Panc1 (cell line): ENCODE results near the gene SPATS2L. TPM values are rescaled to one million over a fixed set of nuclear protein-coding genes. Genes with fewer than 3 reads are reported as not detected.

Source experiments
- ATAC-seq: fragments of 200-7000 bp; cut with Tn5 transposase; 2 replicates; pipeline ENCODE4 v1.9.1; 2020; ENCODE audit warnings: mild to moderate bottlenecking, moderate library complexity
- BruUV-seq: library from RNA; stranded (reverse); fragments of 400-500 nt; replicated peaks from 2 replicates; lab custom pipeline; 2021; lab: Mats Ljungman, UMichigan
- CTCF ChIA-PET: fragments of 300-600 bp; sonication (Branson Sonifier 250); formaldehyde crosslinking; loops from one replicate; lab custom pipeline; 2022; ENCODE audit warnings: antibody characterized with exemption; lab: Charles Lee
- POLR2A ChIA-PET: fragments of 300-600 bp; sonication (Branson Sonifier 250); formaldehyde crosslinking; loops from one replicate; lab custom pipeline; 2022; ENCODE audit warnings: antibody characterized with exemption; lab: Charles Lee
- DNase-seq: peaks from one replicate; pipeline ENCODE4 v3.0.0-alpha.2; 2010; ENCODE audit warnings: low read depth, low spot score
- H3K27ac ChIP-seq: 2 replicates; pipeline ENCODE4 v1.5.1; 2011; ENCODE audit warnings: mild to moderate bottlenecking, low read length, inconsistent platforms
- H3K27me3 ChIP-seq: fragments of 200-500 bp; sonication (Bioruptor generic); 2 replicates; pipeline ENCODE4 v1.6.0; 2014; ENCODE audit warnings: low read length, inconsistent platforms; ENCODE audit not compliant: control insufficient read depth, insufficient read depth
- H3K36me3 ChIP-seq: fragments of 200-500 bp; sonication (Bioruptor generic); 2 replicates; pipeline ENCODE4 v1.5.1; 2014; ENCODE audit warnings: inconsistent platforms, mild to moderate bottlenecking, low read length, moderate library complexity; ENCODE audit not compliant: control insufficient read depth, insufficient read depth
- H3K4me1 ChIP-seq: 2 replicates; pipeline ENCODE4 v1.5.1; 2011; ENCODE audit warnings: inconsistent platforms, mild to moderate bottlenecking, low read length, moderate library complexity; ENCODE audit not compliant: control insufficient read depth, insufficient read depth
- H3K4me3 ChIP-seq, 2 experiments: 2 replicates each; pipeline ENCODE4 v1.5.1; 2011 to 2012; ENCODE audit warnings: low read depth in 2 of 2, low read length in 2 of 2, mild to moderate bottlenecking in 2 of 2, inconsistent platforms in 1 of 2, moderate library complexity in 1 of 2
- H3K9me3 ChIP-seq: fragments of 200-500 bp; sonication (Bioruptor generic); 2 replicates; pipeline ENCODE4 v1.5.1; 2014; ENCODE audit warnings: low read depth, mild to moderate bottlenecking, inconsistent platforms, low read length, moderate library complexity; ENCODE audit not compliant: control insufficient read depth, insufficient read depth
- POLR2AphosphoS5 ChIP-seq: IDR thresholded peaks from 2 replicates; pipeline ENCODE4 v1.6.1; 2012; ENCODE audit warnings: mild to moderate bottlenecking, low read depth, low read length, moderate library complexity
- in situ Hi-C: cut with HindIII; loops from 2 replicates; pipeline ENCODE4 v1.10.0; 2016; ENCODE audit warnings: low sequenced_read_pairs, low pct_unique_long_range_greater_than_20kb
- intact Hi-C: fragments of 100-400 bp; cut with micrococcal nuclease; formaldehyde crosslinking; loops from one replicate; pipeline ENCODE4 v1.10.0; 2022; ENCODE audit not compliant: unreplicated experiment
- total RNA-seq: library from RNA; stranded (reverse); gene quantifications from one replicate; pipeline ENCODE4 v1.2.1, GENCODE V29; 2021; ENCODE audit not compliant: unreplicated experiment

Gene SPATS2L
- total RNA-seq, 1 experiment from 2014 or later = 282 TPM

GRCh38 chr2:200528228-200528627 is 221.7 kb downstream of the SPATS2L start:
- ChIA-PET CTCF (interaction anchor here (0.6 kb wide), 1 partner anchor 167 kb away, joined by 3 read pairs; no protein-coding TSS in a partner anchor), POLR2A (interaction anchor here (0.6 kb wide), 1 partner anchor 436 kb away, joined by 6 read pairs; no protein-coding TSS in a partner anchor)
- Histone ChIP-seq H3K4me1 (peaks cover 19% of the 10 kb centered on the region), H3K27ac (peak overlapping the region; percentile 53; the same call in 1 of the 2 replicates), H3K9me3 (no peaks in the 10 kb centered on the region), H3K27me3 (no peaks in the 10 kb centered on the region), H3K4me3 (no peak overlapping the region), H3K36me3 (peaks cover 13% of the 10 kb centered on the region)
- in situ Hi-C loops = no loop called here
- intact Hi-C loops = no loop called here
- TF ChIP-seq POLR2AphosphoS5 = no peak
- no TSS peak for BruUV-seq
- DNase-seq (no peak), ATAC-seq (no peak)

Other genes with a start within 250 kb of the SPATS2L start
- gene KCTD18, start 203.4 kb downstream of the SPATS2L start, total RNA-seq = 14.7 TPM
- gene SGO2, start 219.5 kb downstream of the SPATS2L start, total RNA-seq = 34.0 TPM